ENCODE measurements around the gene FGR.
"Not testable (repeated sequence)": the region's sequence is repeated elsewhere in the genome, so short reads cannot be mapped to it uniquely, and the experiment has no call there.

Gene FGR

GRCh38 chr1:27650171-27650538 is 15.2 kb upstream of the FGR start:
- H3K4me3 Mint-ChIP-seq, result no peak overlapping the region
- H3K4me1 Mint-ChIP-seq (ENCODE audit: low read depth), result peaks cover 14% of the 10 kb centered on the region
- H3K9me3 Mint-ChIP-seq (ENCODE audit: low read depth), result no peaks in the 10 kb centered on the region
- peak overlapping the region; percentile 22 for H3K27ac Mint-ChIP-seq
- H3K27me3 Mint-ChIP-seq, result no peaks in the 10 kb centered on the region
- no peaks in the 10 kb centered on the region for H3K36me3 Mint-ChIP-seq

- Mint-ChIP-seq H3K27me3 (no peaks in the 10 kb centered on the region), H3K36me3 (no peaks in the 10 kb centered on the region), H3K4me3 (no peak overlapping the region), H3K27ac (no peak overlapping the region), H3K4me1 (ENCODE audit: low read depth) (peaks cover 17% of the 10 kb centered on the region), H3K9me3 (ENCODE audit: low read depth) (no peaks in the 10 kb centered on the region)
Observed at GRCh38 chr1:27649306-27649635, 14.3 kb upstream of the FGR start.

- H3K27ac Mint-ChIP-seq, result no peak overlapping the region
Observed at GRCh38 chr1:27648602-27649305, 13.8 kb upstream of the FGR start.

GRCh38 chr1:27647328-27647727 is 12.3 kb upstream of the FGR start:
- Mint-ChIP-seq H3K27me3 (no peaks in the 10 kb centered on the region), H3K4me1 (ENCODE audit: low read depth) (peaks cover 27% of the 10 kb centered on the region), H3K36me3 (no peaks in the 10 kb centered on the region), H3K27ac (no peak overlapping the region), H3K4me3 (no peak overlapping the region), H3K9me3 (ENCODE audit: low read depth) (no peaks in the 10 kb centered on the region)

More at GRCh38 chr1:27648602-27649305, 13.8 kb upstream of the FGR start:
- Mint-ChIP-seq H3K4me3 (no peak overlapping the region), H3K27me3 (no peaks in the 10 kb centered on the region), H3K36me3 (no peaks in the 10 kb centered on the region), H3K9me3 (ENCODE audit: low read depth) (no peaks in the 10 kb centered on the region), H3K4me1 (ENCODE audit: low read depth) (peaks cover 23% of the 10 kb centered on the region)

- no peaks in the 10 kb centered on the region for H3K9me3 Mint-ChIP-seq (ENCODE audit: low read depth)
- H3K4me1 Mint-ChIP-seq (ENCODE audit: low read depth), result peaks cover 27% of the 10 kb centered on the region
- H3K27ac Mint-ChIP-seq, result no peak overlapping the region
- H3K36me3 Mint-ChIP-seq, result no peaks in the 10 kb centered on the region
- H3K27me3 Mint-ChIP-seq, result no peaks in the 10 kb centered on the region
- H3K4me3 Mint-ChIP-seq, result no peak overlapping the region
Observed at GRCh38 chr1:27646676-27647075, 11.7 kb upstream of the FGR start.

GRCh38 chr1:27645071-27645415 is 10.1 kb upstream of the FGR start:
- no peaks in the 10 kb centered on the region for H3K27me3 Mint-ChIP-seq
- H3K4me1 Mint-ChIP-seq (ENCODE audit: low read depth), result peaks cover 16% of the 10 kb centered on the region
- no peaks in the 10 kb centered on the region for H3K9me3 Mint-ChIP-seq (ENCODE audit: low read depth)
- no peaks in the 10 kb centered on the region for H3K36me3 Mint-ChIP-seq
- no peak overlapping the region for H3K27ac Mint-ChIP-seq
- H3K4me3 Mint-ChIP-seq, result no peak overlapping the region

- H3K27ac Mint-ChIP-seq, result peak overlapping the region; percentile 34
- H3K9me3 Mint-ChIP-seq (ENCODE audit: low read depth), result no peaks in the 10 kb centered on the region
- no peaks in the 10 kb centered on the region for H3K27me3 Mint-ChIP-seq
- peaks cover 14% of the 10 kb centered on the region for H3K4me1 Mint-ChIP-seq (ENCODE audit: low read depth)
- H3K36me3 Mint-ChIP-seq, result no peaks in the 10 kb centered on the region
- no peak overlapping the region for H3K4me3 Mint-ChIP-seq
Observed at GRCh38 chr1:27644369-27645070, 9.5 kb upstream of the FGR start.

- H3K27me3 Mint-ChIP-seq, result no peaks in the 10 kb centered on the region
- H3K4me1 Mint-ChIP-seq (ENCODE audit: low read depth), result peaks cover 15% of the 10 kb centered on the region
- H3K4me3 Mint-ChIP-seq, result no peak overlapping the region
- H3K36me3 Mint-ChIP-seq, result no peaks in the 10 kb centered on the region
- H3K27ac Mint-ChIP-seq, result peak overlapping the region; percentile 34
- H3K9me3 Mint-ChIP-seq (ENCODE audit: low read depth), result no peaks in the 10 kb centered on the region
Observed at GRCh38 chr1:27643600-27644368, 8.8 kb upstream of the FGR start.

- H3K4me3 Mint-ChIP-seq, result not testable (repeated sequence)
Observed at GRCh38 chr1:27640514-27640913, 5.5 kb upstream of the FGR start.

GRCh38 chr1:27638805-27639204 is 3.8 kb upstream of the FGR start:
- Mint-ChIP-seq H3K4me1 (ENCODE audit: low read depth) (peaks cover 34% of the 10 kb centered on the region), H3K36me3 (no peaks in the 10 kb centered on the region), H3K27ac (no peak overlapping the region), H3K4me3 (no peak overlapping the region), H3K27me3 (no peaks in the 10 kb centered on the region), H3K9me3 (ENCODE audit: low read depth) (no peaks in the 10 kb centered on the region)

More at GRCh38 chr1:27640514-27640913, 5.5 kb upstream of the FGR start:
- not testable (repeated sequence) for H3K27ac Mint-ChIP-seq; H3K9me3 Mint-ChIP-seq (ENCODE audit: low read depth); H3K36me3 Mint-ChIP-seq; H3K27me3 Mint-ChIP-seq
- peaks cover 33% of the 10 kb centered on the region for H3K4me1 Mint-ChIP-seq (ENCODE audit: low read depth)

- Mint-ChIP-seq H3K27me3 (no peaks in the 10 kb centered on the region), H3K27ac (peak overlapping the region; percentile 34), H3K36me3 (no peaks in the 10 kb centered on the region), H3K9me3 (ENCODE audit: low read depth) (no peaks in the 10 kb centered on the region), H3K4me1 (ENCODE audit: low read depth) (peaks cover 35% of the 10 kb centered on the region), H3K4me3 (no peak overlapping the region)
Observed at GRCh38 chr1:27638047-27638734, 3.2 kb upstream of the FGR start.

GRCh38 chr1:27635396-27636142 is 584 bp upstream of the FGR start:
- no peaks in the 10 kb centered on the region for H3K9me3 Mint-ChIP-seq (ENCODE audit: low read depth)
- H3K36me3 Mint-ChIP-seq, result no peaks in the 10 kb centered on the region
- H3K4me3 Mint-ChIP-seq, result peak overlapping the region; percentile 65
- H3K4me1 Mint-ChIP-seq (ENCODE audit: low read depth), result peaks cover 60% of the 10 kb centered on the region
- no peak overlapping the region for H3K27ac Mint-ChIP-seq
- H3K27me3 Mint-ChIP-seq, result no peaks in the 10 kb centered on the region

GRCh38 chr1:27634177-27634984 is 604 bp downstream of the FGR start:
- no peak overlapping the region for H3K27ac Mint-ChIP-seq
- peak overlapping the region; percentile 49 for H3K4me3 Mint-ChIP-seq
- peaks cover 66% of the 10 kb centered on the region for H3K4me1 Mint-ChIP-seq (ENCODE audit: low read depth)
- no peaks in the 10 kb centered on the region for H3K9me3 Mint-ChIP-seq (ENCODE audit: low read depth)
- H3K36me3 Mint-ChIP-seq, result no peaks in the 10 kb centered on the region
- H3K27me3 Mint-ChIP-seq, result no peaks in the 10 kb centered on the region
